22Rv1 (cell line): ENCODE data around the gene BPIFB3.

Experiments
- ZFX ChIP-seq: fragments of 450-650 bp; IDR thresholded peaks from 2 replicates; pipeline ENCODE4 v1.6.1; 2017; ENCODE audit warnings: antibody characterized with exemption, borderline replicate concordance
- TF ChIP-seq, protein P1 (sequence below): fragments of 450-650 bp; IDR thresholded peaks from 2 replicates; pipeline ENCODE4 v1.5.1; 2017; ENCODE audit warnings: mild to moderate bottlenecking

GRCh38 chr20:33010674-33011449 is 42.8 kb upstream of the BPIFB3 start:
- TF ChIP-seq, protein P1, sequence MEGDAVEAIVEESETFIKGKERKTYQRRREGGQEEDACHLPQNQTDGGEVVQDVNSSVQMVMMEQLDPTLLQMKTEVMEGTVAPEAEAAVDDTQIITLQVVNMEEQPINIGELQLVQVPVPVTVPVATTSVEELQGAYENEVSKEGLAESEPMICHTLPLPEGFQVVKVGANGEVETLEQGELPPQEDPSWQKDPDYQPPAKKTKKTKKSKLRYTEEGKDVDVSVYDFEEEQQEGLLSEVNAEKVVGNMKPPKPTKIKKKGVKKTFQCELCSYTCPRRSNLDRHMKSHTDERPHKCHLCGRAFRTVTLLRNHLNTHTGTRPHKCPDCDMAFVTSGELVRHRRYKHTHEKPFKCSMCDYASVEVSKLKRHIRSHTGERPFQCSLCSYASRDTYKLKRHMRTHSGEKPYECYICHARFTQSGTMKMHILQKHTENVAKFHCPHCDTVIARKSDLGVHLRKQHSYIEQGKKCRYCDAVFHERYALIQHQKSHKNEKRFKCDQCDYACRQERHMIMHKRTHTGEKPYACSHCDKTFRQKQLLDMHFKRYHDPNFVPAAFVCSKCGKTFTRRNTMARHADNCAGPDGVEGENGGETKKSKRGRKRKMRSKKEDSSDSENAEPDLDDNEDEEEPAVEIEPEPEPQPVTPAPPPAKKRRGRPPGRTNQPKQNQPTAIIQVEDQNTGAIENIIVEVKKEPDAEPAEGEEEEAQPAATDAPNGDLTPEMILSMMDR: no peak
- TF ChIP-seq ZFX: no peak
